Measurements from ENCODE around the gene MRPS17.

GRCh38 chr7:55973747-55974250 is 22.1 kb downstream of the MRPS17 start:
- TF ChIP-seq GATA2 (IDR thresholded peaks at IDR 0.05; ENCODE audit: low read depth, low read length) (no peak), GATA3 (IDR thresholded peaks at IDR 0.05; ENCODE audit: low read depth, low read length) (no peak)

Data from SH-SY5Y (cell line).